Stimulated activated CD8-positive, alpha-beta memory T cell treated with anti-CD3 and anti-CD28 coated beads, Interleukin-12 subunit alpha, Interleukin-12 subunit beta, amount 100 ng/mL, for 24 hours (primary cell): ENCODE measurements around the gene MTFR2.
A peak's percentile ranks its signal among the peaks of the same experiment; 100 is the strongest.
"Not testable (repeated sequence)": the region's sequence is repeated elsewhere in the genome, so short reads cannot be mapped to it uniquely, and the experiment has no call there.

Experiments
- DNase-seq: peaks from one replicate; pipeline ENCODE4 v3.0.0-alpha.2; 2020; ENCODE audit errors: extremely low read depth

MTFR2 gene

DNA sequence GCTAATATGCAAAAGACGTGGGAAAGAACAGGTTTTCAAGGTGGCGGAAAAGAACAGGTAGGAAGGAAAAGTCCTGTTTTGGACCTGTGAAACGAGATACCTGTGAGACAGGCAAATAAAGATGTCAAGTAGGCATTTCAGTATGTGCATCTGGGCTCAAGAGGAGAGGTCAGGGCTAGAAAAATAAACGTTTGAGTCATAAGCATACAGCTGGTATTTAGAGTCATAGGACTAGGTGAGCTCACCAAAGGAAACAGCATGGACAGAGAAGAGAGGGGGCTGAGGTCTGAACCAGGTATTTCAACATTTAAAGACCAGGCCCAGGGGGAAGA, 14.9 kb downstream of the MTFR2 start:
- no peak for DNase-seq

DNA sequence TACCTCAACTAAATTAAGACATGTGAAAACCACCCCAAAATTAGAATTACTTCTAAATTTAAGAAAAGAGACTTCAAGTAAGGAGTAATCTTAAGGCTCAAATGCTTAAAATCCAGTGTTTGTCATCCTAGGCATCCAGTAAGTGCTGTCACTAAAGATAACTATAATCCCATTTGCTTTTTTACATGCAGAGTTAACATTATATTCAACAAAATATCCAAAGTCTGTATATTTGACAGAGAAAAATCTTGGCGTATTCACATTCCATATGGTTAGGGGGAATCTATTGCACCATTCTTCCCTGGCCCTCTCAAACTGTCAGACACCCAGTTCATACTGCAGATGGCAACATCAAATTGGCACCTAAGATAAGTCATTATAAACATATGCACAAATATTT, 17.4 kb downstream of the MTFR2 start:
- DNase-seq: no peak

DNA sequence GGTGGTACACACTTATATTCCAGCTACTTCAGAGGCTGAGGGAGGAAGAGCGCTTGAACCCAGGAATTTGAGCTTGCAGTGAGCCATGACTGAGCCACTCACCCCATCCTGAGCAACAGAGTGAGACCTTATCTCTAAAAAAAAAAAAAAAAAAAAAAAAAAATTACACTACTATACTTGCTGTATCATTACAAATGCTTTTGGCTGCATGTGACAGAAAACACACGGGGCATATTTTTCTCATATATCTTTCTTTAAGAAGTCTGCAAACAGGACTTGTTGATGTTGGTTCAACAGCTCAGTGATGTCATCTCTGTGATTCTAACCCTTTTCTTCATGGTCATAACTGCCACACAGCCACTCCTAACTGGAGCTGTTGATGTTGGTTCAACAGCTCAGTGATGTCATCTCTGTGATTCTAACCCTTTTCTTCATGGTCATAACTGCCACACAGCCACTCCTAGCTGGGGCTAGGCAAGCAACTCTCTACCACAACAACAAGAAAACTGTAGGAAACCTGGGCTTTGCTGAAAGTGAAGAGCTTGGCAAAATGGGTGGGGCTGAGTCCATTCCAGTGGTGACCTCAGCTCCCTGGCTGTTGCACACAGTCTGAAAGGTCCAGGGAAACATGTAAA, 19.8 kb downstream of the MTFR2 start:
- no peak for DNase-seq

DNA sequence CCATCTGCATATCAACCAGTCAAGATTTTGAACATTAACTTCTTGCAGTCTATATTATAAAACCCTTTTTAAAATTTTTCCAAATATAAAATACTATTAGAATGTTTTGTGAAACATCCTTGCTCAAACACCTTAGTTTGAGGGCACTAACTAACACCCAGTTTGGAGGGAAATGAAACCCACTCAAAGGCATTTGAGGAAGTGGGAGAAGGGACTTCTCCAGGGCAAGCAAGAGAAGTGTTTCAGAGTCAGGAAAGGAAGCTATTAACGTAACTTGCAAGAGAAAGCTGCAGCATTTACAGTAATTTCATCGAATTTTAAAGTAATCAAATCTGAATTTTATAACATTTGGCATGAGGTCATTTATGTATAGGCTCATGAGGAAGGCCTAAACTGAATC, 21.3 kb downstream of the MTFR2 start:
- DNase-seq: no peak

DNA sequence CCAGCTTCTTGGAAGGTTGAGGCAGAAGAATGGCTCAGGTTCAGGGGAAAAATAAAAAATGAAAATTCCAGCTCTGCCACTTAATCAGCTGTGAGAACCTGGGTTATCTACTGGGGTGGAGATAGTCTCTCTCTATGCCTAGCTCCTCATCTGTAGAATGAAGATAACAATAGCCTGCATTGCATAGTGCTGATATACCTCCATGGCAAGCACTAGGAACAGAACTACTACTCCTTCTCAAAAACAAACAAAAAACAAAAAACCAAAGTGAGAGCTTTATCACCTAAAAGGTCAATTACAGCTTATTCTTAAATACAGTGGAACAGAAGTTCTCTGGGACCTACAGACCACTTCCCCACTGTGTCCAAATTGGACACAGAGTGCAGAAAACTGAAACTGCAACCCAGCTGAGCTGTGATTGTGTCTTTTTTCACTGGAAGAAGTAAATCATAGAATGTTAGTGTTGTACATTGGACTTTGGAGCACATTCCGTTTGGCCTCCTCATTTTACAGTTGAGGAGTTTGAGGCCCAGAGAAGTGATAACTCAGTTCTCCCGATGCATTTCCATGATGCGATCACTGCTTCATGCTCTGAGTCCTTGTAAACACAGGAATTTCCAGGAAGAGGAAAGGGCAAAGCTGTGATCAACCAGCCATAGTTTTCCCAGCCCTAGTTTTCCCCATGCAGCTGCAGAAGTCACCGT, 23.3 kb downstream of the MTFR2 start:
- no peak for DNase-seq

DNA sequence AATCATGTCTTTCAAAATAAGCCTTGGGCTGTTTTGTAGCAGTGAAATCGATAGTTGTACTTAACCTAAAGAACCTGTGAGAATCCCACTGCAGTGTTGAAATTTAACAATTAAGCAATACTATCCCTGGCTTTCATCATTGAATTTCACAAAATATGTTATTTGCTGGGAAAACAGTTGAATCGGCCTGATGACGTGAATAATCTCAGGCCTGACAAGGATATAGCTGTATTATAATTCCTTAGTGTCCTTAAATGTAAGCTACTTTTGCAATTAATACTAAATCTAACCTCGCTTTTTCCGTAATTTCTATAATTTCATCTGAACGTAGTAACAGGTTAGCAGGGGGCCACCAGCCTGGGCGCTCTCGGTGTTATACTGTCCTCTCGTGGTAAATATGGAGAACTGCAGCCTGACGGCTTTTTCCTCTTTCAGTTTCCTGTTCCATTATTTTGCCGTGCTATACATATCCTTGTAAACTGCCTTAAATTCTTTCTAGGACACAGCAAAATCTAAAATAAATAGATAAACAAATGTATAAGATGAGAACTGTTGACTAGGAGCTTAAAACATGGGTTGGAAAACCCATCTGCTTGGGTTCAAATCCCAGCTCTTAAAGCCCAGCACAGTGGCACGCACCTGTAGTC, 24.0 kb downstream of the MTFR2 start:
- no peak for DNase-seq

DNA sequence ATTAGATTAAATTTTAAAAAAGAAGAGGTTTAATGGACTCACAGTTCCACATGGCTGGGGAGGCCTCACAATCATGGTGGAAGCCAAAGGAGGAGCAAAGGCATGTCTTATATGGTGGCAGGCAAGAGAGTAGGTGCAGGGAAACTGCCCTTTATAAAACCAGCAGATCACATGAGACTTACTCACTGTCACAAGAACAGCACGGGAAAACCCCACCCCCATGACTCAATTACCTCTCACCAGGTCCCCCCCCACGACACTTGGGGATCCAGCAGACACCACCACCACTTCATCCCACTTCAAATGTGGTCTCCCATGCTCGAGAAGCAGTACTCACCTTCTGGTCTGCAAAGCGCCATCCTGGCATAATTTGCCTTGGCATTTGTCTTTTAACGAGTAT, 24.6 kb downstream of the MTFR2 start:
- peak; percentile 16 for DNase-seq

DNA sequence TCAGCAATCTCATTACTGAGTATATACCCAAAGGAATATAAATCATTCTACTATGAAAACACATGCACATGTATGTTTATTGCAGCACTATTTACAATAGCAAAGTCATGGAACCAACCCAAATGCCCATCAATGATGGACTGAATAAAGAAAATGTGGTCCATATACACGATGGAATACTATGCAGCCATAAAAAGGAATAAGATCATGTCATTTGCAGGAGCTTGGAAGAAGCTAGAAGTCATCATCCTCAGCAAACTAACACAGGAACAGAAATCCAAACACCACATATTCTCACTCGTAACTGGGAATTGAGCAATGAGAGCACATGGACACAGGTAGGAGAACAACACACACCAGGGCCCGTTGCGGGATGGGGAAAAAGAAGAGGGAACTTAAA, 25.1 kb downstream of the MTFR2 start:
- DNase-seq: not testable (repeated sequence)

DNA sequence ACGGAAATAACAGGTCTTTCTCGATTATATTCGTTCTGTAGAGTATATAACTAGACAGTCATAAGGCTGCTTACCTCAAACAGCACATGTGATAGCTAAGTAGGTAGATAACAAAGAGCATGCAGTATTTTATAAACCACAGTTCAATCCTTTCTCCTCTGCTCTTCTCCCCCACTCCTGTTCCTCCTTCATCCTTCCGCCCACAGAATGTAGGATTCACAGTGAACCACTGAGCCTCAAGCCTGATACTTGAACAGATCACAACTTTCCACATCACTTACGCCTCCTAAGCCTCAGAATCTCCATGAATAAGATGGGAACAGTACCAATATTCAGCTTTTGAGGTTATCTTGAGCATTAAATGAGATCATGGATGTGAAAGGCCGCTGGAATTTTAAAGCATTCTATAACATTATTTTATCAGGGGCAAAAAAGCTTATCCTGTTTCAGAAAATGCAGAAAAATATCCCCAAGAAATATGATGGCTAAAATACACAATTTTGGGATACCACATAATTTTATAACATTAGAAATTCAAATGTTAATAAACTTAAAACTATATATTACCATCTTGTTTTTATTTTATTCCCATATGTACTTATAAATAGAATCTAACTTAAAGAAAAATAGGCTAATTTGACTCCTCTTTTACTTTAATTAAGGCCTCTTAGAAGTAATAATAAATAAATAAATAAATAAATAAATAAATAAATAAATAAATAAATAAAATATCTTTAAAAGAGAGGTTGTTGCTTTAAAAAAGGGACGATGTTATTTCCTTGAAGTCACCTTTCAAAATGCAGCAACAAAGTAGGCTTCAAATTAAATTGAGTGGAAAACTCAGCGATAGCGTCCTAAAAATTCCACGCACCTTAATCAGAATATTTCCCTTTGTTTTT, 33.4 kb downstream of the MTFR2 start:
- no peak for DNase-seq

DNA sequence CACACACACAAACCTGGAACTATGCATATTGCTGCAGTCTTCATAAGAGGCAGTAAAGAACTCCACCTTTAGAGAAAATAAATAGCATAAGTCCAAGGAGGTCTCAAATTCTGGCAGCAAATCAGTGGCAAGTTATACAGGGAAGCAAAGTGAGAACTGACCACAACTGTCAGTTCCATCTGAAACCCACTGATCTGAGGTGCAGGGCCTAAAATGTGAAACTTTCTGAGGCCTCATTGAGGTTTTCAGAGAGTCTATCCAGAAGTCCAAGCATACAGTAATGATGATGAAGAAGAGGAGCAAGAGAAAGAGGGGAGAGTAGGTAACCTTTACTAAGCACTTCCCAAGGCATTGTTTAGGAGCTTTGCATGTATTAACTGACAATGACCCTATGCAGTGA, 36.3 kb downstream of the MTFR2 start:
- no peak for DNase-seq

DNA sequence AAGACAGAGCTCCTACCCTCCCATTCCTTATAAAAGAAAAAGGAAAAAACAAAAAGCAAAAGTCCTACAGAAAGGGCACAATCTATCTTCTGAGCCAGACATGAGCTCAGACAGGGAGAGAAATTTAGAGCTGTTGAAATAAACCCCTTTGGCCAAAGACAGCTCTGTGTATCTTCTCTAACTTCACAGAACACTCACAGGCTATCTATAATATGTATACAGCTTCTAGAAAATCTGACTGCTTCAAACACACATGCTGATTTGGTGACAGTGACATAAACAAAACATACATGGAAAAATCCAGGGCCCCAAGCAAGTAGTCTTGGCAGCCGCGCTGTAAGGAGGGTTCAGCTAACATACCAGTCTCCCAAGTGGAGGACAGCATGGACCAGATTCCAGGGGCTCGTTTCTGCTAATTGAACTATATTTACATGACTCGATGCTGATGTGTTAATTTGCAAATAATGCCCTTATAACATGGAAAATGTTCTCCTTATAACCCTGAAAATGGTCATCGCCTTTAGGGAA, 37.0 kb downstream of the MTFR2 start:
- DNase-seq: no peak

DNA sequence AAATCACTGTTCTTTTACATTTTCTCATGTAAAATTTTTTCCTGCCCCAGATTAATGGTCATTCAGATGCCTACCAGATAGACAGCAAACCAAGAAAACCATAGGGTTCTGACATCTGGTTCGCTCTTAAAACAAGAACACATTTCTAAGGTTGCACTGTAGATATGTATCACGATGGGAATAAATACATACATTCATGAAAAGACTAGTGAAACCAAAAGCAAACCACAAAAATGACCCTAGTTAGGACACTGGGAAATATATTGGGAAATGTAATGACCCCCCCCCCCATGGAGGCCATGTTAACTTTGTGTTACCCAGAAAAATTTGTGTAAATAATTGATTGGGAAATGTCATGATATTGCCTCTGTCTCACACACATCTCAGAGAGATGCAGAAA, 37.5 kb downstream of the MTFR2 start:
- DNase-seq: no peak

DNA sequence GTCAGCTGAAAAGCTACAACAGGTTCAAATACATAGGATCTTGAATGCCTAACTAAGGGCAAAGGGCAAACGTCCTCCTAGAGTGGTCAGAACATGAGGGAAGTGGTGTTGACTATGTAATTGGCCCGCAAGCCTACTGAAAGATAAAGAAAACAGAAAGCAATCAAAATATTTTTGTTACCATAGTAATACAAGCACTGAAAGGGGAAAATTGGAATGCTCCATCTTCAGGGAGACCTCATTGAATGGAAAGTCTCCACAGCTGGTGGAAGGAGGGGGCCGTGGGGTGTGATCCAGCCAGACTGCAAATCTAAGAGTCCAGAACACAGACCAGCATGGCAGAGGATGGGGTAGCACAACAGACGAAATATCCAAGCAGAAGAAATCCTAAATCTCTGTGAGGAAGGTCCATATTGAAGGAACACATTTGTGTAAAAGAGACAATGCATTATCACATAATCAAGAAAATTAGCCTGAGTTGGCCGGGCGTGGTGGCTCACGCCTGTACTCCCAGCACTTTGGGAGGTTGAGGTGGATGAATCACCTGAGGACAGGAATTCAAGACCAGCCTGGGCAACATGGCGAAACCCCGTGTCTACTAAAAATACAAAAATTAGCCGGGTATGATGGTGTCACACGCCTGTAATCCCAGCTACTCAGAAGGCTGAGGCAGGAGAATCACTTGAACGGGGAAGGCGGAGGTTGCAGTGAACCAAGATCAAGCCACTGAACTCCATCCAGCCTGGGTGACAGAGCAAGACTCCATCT, 39.5 kb downstream of the MTFR2 start:
- DNase-seq: no peak

DNA sequence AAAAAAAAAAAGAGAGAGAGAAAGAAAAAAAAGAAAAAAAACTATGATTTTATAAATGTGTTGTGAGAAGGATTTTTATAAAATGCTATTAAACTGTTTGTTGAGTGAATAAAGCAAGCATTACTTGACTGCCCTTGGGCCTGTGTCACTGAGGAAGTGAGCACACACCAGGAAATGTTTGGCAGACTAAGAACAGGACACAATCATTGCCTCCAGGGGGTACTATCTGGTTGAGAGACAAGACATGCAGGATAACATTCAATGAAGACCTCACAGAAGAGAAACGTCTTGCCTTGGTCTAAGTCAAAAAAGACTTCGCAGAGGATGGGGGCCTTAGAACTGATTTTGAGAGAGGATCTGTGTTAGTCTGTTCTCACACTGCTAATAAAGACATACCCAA, 40.6 kb downstream of the MTFR2 start:
- DNase-seq: no peak

DNA sequence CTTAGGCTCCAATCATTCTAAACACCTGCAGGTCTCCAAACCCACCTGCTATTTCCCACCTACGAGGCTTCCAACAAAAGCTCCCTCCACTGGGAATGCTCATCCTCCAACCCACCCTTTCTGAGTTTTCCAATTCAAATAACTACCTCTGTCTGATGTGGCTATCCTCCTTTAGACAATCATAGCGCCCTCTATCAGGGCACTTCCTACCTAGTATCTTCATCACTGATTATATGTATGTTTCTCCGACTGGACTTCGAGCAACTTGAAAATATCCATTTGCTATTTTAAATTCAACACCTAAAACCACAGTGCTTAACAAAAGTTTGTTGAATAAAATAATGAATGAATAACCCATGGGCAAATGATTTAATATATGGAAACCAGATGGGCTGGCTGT, 41.3 kb downstream of the MTFR2 start:
- DNase-seq: no peak

DNA sequence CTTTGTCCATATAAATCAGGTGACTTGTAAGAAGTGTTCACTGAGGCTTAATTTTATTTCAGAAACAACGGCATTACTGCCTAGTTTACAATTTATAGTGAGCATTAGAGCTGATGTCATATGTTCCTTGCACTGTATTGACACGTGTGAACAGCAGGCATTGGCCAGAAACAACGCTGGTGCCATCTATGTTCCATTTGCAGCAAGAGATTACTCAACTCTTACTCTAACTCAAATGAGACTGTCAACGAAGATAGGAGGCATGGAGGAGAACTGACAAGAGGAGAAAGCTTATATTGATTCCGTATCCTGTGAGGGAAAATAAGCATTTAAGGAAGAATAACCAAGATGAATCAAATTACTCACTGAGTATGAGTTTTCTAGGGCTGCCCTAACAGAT, 48.4 kb downstream of the MTFR2 start:
- DNase-seq: no peak

DNA sequence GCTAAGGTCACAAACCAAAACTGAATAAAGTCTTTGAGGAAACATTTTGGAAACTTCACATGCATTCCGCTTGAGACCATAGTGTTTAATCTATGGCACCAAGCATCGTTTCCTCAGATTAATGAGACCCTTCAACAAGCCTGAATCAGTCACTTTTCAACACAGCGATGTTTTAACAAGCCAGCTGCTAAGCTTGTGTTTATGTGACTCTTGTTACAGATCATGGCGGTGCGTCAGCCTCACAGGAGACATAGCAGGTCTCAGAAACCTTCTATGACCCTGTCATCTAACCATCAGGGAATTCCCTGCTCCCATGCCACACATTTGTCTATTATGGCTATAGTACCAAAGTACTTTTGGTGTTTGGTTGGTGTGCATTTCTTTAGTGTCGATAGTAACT, 57.2 kb downstream of the MTFR2 start:
- DNase-seq: no peak

DNA sequence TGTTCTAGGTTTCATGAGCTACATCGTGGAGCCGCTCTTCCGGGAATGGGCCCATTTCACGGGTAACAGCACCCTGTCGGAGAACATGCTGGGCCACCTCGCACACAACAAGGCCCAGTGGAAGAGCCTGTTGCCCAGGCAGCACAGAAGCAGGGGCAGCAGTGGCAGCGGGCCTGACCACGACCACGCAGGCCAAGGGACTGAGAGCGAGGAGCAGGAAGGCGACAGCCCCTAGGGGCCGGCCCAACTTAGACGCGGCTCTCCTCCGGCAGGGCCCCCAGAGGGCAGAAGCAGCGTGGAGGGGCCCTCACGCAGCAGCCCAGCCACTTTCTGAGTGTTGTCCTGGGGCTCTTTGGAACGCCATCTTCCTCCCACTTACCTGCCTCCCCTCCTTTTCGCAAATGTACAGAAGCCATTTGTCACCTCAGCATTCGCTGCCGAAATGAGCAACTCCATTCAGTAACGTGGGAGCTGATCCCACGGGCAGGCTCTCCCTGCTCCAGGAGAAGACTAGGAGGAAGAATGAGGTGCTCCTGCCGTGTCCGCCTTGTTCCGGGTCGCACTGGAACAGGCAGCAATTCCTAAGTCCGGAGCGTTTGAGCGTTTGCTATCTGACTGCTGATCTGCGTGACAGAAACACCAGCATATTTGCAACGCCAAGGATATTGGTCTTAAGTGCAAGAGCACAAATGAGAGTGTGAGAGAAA, 58.4 kb downstream of the MTFR2 start:
- no peak for DNase-seq

DNA sequence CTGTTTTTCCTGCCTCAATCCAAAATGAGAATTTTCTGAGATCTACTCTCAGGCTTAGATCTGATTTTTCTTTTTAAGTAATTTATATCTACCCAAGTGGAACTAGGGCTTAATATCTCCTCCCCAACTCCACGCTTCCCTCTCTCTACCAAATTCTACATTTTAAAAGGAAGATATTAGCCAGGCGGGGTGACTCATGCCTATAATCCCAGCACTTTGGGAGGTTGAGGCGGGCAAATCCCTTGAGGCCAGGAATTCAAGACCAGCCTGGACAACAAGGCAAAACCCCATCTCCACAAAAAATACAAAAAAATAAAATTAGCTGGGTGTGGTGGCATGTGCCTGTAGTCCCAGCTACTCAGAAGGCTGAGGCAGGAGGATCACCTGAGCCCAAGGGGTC, 61.0 kb downstream of the MTFR2 start:
- DNase-seq: no peak

DNA sequence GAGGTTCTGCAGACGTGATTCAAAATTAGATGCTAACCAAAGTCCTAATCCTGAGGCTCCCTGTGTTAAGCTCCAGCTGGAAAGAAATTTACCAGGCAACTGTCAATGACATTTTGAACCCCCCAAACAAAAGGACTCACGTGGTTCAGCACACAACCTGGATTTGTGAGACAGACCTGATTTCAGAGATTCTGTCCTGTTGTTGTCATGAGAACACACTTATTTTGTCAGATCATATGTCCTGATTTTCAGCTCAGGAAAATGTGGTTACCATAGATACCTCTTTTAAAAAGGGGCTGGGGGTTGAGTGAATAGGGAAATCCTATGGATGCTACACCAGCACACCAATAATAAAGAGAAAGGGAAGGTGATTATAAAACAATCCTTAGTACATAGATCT, 61.6 kb downstream of the MTFR2 start:
- DNase-seq: no peak

DNA sequence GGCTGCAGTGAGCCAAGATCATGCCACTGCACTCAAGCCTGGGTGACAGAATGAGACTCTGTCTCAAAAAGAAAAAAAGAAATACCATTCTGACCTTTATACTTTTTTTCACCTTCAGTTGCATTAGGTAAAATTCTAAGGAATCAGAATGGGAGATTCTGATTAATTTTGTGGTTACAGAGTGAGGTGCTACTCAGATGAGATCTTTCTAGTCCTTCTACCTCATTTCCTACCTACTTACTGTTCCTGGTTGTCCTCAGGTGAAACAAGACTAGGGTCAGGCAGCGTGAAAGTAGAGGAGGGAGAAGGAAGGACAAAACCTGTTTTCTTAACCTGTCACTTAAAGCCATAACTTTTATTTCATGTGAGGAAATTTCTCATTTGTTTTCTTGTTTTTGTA, 63.7 kb downstream of the MTFR2 start:
- no peak for DNase-seq
